ENCODE measurements around the gene PRIM2.
"Not testable (repeated sequence)": the region's sequence is repeated elsewhere in the genome, so short reads cannot be mapped to it uniquely, and the experiment has no call there.

DNA sequence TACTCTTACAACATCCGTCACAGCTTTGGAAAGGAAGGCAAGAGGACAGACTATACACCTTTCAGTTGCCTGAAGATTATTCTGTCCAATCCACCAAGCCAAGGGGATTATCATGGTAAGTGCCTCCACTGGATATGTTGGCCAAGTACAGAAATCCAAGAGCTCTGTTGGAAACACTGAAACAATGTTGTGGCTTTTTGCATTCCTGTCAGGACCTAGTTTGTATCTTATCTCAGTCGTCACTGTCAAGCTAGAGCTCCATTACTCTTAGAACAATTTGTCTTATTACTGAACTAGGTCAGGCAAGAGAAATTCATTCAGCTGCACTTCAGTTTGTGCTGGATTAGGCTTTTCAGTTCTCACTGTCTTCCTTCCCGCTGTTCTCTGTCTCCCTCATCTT, 283.7 kb downstream of the PRIM2 start:
- TF ChIP-seq CTCF (IDR thresholded peaks at IDR 0.05; ENCODE audit: poor library complexity); EZH2phosphoT487 (IDR thresholded peaks at IDR 0.05; ENCODE audit: low read depth, severe bottlenecking, unreplicated experiment): not testable (repeated sequence)

Data from hepatocyte (in vitro differentiated cells).